ENCODE results near the gene CAMK2D. TPM values are rescaled to one million over a fixed set of nuclear protein-coding genes. Genes with fewer than 3 reads are reported as not detected.

Gene CAMK2D
- total and polyA plus RNA-seq, 7 donors = 24.3 to 78.1 (median 54.0) TPM

DNA sequence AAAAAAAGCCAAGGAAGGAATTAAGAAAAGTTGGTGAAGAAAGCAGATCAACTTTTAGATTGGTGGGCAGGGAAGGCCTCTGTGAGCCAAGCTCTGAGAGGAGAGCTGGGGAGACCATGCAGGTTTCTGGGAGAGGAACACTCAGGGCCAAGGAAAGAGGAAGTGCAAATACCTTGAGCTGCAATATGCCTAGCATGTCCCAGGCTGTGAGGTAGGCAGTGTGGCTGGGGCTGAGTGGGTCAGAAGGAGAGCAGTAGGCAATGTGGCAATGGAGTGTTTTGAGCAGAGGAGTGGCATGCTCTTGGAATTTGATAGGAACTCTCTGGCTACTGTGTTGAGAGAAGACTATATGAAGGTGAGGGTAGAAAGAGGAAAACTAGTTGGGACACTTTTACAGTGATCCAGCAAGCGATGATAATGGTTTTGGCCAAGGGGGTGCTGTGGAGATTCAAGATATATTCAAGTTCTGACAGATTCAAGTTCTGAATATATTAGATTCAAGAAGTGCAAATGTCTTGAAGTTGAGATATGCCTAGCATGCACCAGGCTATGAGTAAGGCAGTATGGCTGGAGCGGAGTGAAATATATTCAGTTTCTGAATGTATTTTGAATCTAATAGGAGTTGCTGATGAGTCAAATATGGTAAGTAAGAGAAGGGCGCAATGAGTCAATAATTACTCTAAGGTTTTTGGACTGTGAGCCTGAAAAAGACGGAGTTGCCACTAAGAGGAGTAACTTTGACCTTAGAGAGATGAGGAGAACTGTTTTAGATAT, 172.5 kb downstream of the CAMK2D start:
- no peak overlapping the region for H3K27ac ChIP-seq
- TF ChIP-seq POLR2A (IDR thresholded peaks at IDR 0.05) (no peak), EP300 (IDR thresholded peaks at IDR 0.05) (no peak), POLR2AphosphoS5 (IDR thresholded peaks at IDR 0.05) (no peak)
- TF ChIP-seq, protein P1, sequence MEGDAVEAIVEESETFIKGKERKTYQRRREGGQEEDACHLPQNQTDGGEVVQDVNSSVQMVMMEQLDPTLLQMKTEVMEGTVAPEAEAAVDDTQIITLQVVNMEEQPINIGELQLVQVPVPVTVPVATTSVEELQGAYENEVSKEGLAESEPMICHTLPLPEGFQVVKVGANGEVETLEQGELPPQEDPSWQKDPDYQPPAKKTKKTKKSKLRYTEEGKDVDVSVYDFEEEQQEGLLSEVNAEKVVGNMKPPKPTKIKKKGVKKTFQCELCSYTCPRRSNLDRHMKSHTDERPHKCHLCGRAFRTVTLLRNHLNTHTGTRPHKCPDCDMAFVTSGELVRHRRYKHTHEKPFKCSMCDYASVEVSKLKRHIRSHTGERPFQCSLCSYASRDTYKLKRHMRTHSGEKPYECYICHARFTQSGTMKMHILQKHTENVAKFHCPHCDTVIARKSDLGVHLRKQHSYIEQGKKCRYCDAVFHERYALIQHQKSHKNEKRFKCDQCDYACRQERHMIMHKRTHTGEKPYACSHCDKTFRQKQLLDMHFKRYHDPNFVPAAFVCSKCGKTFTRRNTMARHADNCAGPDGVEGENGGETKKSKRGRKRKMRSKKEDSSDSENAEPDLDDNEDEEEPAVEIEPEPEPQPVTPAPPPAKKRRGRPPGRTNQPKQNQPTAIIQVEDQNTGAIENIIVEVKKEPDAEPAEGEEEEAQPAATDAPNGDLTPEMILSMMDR (IDR thresholded peaks at IDR 0.05) = no peak
- H3K9me3 ChIP-seq = no peaks in the 10 kb centered on the region
- H3K4me3 ChIP-seq = no peak overlapping the region
- H3K36me3 ChIP-seq = no peaks in the 10 kb centered on the region
- peaks cover 0 to 32% (median 22%) of the 10 kb centered on the region in 4 donors for H3K4me1 ChIP-seq
- WGBS, 2 donors = 95 to 96% methylated on average over 4 of the region's 4 CpGs
- no peak for DNase-seq
- no peaks in the 10 kb centered on the region for H3K27me3 ChIP-seq
- intact Hi-C loops (cut with DNase I) = no loop called here

DNA sequence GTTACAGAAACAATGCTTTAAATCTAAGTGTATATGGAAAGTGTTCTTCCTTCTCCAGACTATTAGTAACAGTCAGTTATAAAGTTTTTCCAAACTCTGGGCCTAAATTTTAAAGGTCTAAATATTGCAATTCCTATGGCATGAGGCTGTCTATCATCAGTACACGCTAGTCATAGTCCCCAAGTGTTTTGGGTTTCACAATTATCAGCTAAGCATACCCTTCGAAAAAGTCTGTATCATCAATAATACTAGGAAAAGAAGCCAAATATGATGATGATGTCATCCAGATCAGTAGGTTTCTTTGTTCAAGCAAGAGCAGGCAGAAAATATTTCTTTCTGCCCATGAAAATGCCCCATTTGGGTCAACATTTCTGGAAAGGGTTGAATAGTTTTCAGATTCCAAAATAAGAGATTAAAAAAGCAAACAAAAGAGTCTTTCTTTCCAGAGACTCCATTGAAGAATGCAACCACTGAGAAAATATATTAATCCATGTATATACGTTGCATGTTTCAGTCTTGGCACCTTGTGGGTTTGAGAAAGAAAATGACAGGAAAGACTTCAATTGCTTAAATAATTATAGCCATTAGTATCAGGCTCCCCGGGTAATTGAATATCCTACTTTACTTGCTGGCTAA, 173.8 kb downstream of the CAMK2D start:
- intact Hi-C loops (cut with DNase I) = no loop called here
- Histone ChIP-seq H3K27ac (no peak overlapping the region), H3K9me3 (no peaks in the 10 kb centered on the region), H3K27me3 (no peaks in the 10 kb centered on the region), H3K4me3 (no peak overlapping the region), H3K4me1 (peaks cover 0 to 31% (median 20%) of the 10 kb centered on the region in 4 donors), H3K36me3 (no peaks in the 10 kb centered on the region)
- DNase-seq = no peak
- no peak for TF ChIP-seq EP300 (IDR thresholded peaks at IDR 0.05)
- TF ChIP-seq, protein P1 (IDR thresholded peaks at IDR 0.05) = no peak
- TF ChIP-seq POLR2A (IDR thresholded peaks at IDR 0.05) = no peak
- TF ChIP-seq POLR2AphosphoS5 (IDR thresholded peaks at IDR 0.05) = no peak
- WGBS, 2 donors = 65 to 79% methylated on average over 4 of the region's 4 CpGs

DNA sequence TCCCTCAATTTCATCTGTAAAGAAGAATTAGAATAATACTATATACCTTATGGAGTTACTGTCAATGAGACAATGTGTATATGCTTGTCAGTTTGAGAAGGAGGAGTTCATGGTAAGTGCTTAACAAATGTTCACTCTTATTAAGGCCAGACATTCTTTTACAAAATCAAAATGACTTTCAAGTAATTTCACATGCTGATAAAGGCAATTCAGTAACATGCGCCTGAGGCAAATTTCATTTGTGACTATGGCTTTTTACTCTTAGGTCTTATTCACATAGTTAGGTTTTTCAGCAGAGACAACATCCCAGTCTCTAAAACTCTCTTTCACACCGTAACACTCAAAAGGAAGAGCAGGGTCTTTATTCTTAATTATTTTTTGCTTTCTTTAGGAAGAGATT, 174.4 kb downstream of the CAMK2D start:
- DNase-seq = no peak
- intact Hi-C loops (cut with DNase I) = no loop called here
- H3K36me3 ChIP-seq = no peaks in the 10 kb centered on the region
- WGBS, 2 donors = 96 to 97% methylated on average over 2 of the region's 2 CpGs
- no peaks in the 10 kb centered on the region for H3K9me3 ChIP-seq
- H3K4me3 ChIP-seq = no peak overlapping the region
- no peaks in the 10 kb centered on the region for H3K27me3 ChIP-seq
- H3K27ac ChIP-seq = peak overlapping the region in 1 of 4 donors; percentile 22
- TF ChIP-seq POLR2AphosphoS5 (IDR thresholded peaks at IDR 0.05) (no peak), POLR2A (IDR thresholded peaks at IDR 0.05) (no peak), EP300 (IDR thresholded peaks at IDR 0.05) (no peak)
- TF ChIP-seq, protein P1 (IDR thresholded peaks at IDR 0.05) = no peak
- peaks cover 0 to 28% (median 19%) of the 10 kb centered on the region in 4 donors for H3K4me1 ChIP-seq

DNA sequence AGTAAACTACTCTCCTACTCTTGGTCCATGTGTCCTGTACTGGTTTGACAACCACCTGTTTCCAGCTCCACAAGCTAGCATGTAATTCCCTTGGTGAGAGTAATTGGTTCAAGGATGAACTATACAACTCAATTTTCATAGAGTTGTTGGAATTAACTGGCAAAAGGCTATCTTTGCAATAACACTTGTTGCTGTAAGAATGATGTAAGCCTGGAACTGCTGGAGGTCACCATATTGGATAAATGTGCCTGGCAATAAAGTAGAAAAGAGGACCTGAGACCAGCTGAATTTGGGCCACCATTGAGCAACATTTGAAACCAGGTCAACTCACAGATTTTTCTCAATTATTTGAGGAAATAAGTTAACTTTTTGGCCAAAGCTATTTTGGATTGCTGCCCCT, 175.5 kb downstream of the CAMK2D start:
- no peaks in the 10 kb centered on the region for H3K27me3 ChIP-seq
- no peaks in the 10 kb centered on the region for H3K36me3 ChIP-seq
- no peak overlapping the region for H3K4me3 ChIP-seq
- H3K27ac ChIP-seq = no peak overlapping the region
- intact Hi-C loops (cut with DNase I) = no loop called here
- no peaks in the 10 kb centered on the region for H3K9me3 ChIP-seq
- TF ChIP-seq POLR2A (IDR thresholded peaks at IDR 0.05) (no peak), EP300 (IDR thresholded peaks at IDR 0.05) (no peak)
- DNase-seq = no peak
- peaks cover 0 to 25% (median 18%) of the 10 kb centered on the region in 4 donors for H3K4me1 ChIP-seq

DNA sequence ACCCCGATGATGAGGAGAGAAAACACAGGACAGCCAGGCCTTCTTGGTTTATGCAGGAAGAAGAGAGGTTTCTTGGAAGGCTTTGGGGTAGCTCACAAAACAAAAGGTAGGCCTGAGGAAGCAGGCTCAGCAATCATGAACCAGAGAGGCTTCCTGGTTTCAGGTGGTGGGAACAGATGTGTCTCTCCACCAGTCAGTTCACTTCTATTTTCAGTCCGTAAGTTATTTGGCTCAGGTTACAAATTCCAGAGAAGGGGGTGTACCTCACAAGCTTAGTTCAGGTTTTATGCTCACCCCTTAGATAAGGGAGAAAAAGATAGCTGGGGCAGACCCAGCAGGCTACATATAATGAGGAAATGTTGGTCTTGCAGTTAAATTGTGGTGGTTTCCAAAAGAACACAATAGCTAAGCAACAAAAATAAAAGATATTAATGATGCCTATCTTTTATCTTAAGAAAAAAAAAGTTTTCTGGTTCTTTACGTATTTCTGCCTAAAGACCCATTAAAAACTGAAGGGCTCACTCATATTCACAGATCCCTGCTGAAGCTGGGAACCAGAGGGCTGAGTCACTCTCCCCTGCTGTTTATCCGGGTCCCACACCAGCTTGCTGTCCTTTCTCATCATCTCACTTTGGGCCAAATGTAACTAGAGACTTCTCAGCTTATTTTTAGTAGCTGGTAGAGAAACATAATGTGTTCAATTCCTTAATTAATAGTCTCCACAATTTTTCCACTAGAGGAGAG, 177.0 kb downstream of the CAMK2D start:
- Histone ChIP-seq H3K36me3 (no peaks in the 10 kb centered on the region), H3K4me3 (no peak overlapping the region), H3K9me3 (no peaks in the 10 kb centered on the region), H3K27me3 (no peaks in the 10 kb centered on the region), H3K4me1 (peaks cover 0 to 32% (median 18%) of the 10 kb centered on the region in 4 donors), H3K27ac (peak overlapping the region in 1 of 4 donors; percentile 45)
- DNase-seq = no peak
- intact Hi-C loops (cut with DNase I) = no loop called here
- TF ChIP-seq, protein P1 (IDR thresholded peaks at IDR 0.05) = no peak
- TF ChIP-seq POLR2AphosphoS5 (IDR thresholded peaks at IDR 0.05) (no peak), EP300 (IDR thresholded peaks at IDR 0.05) (no peak), POLR2A (IDR thresholded peaks at IDR 0.05) (no peak)
- 74 to 76% methylated on average over 4 of the region's 4 CpGs for WGBS, 2 donors

Measured in sigmoid colon (tissue), 7 donors.